ENCODE data around the gene GPC6.
"Not testable (repeated sequence)": the region's sequence is repeated elsewhere in the genome, so short reads cannot be mapped to it uniquely, and the experiment has no call there.

Gene GPC6

GRCh38 chr13:94188201-94188854, 961.7 kb downstream of the GPC6 start:
- no peak for DNase-seq

- no peak for DNase-seq
Measured at GRCh38 chr13:94192431-94192975, 965.9 kb downstream of the GPC6 start.

GRCh38 chr13:94195715-94196114, 969.1 kb downstream of the GPC6 start:
- no peak for DNase-seq

- no peak for DNase-seq
Measured at GRCh38 chr13:94196413-94196812, 969.8 kb downstream of the GPC6 start.

GRCh38 chr13:94198681-94199080, 972.1 kb downstream of the GPC6 start:
- DNase-seq: no peak

DNA sequence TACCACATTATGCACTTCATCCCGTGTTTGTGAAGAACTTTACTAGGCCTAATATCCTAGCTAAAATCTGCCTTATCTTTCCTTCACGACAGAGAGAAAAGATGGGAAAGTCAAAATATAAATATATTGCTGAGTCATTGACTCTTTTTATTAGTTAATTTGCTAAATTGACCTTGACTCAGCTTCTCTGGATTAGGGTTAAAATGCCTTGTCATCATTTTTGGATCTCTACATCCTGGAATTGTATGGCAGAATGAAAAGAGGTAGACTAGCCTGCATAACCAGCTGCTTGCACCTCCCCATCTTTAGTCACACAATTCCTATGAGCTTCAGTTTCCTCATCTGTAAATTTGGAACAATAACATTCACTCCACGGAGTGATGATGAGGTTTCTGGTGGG, 972.5 kb downstream of the GPC6 start:
- no peak for DNase-seq

DNA sequence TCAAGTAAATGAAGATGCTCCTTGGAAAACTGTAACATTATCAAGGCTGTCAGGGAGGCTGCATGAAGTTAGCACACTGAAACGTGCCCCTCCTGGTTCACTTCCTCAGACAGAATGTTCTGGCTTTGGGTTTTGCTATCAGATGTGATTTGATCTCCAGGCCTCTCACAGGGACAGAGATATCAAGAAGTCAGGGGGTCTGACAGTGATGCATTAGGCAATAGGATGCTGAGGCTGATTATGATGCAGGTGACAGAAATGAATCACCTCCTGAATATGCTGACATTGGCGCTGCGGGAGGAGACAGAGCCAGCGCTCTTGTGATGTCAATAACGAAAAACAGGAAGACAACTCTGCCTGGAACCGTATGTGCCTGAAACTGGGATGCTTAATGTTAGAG, 974.4 kb downstream of the GPC6 start:
- no peak for DNase-seq

DNA sequence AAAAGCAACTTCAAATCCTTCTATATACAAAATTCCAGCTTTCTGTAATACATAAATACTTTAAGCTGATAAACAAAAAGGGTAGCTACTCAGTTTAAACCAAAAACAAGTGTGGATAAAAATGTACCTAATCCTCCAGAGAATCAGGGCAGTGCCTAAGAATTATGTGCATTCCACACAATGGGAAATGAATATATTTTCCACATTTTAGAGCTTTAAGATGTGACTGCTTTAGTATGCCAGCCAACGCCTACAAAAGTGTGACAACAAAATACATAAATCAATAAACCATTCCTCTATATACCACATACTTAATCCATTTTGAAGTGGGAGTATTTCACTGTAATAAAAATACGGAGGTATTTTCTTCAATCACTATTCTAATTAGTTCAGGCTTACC, 977.6 kb downstream of the GPC6 start:
- DNase-seq: no peak

- no peak for DNase-seq
Measured at GRCh38 chr13:94204946-94205345, 978.3 kb downstream of the GPC6 start.

GRCh38 chr13:94205896-94206295, 979.3 kb downstream of the GPC6 start:
- DNase-seq: no peak

GRCh38 chr13:94209117-94209516, 982.5 kb downstream of the GPC6 start:
- DNase-seq: no peak

DNA sequence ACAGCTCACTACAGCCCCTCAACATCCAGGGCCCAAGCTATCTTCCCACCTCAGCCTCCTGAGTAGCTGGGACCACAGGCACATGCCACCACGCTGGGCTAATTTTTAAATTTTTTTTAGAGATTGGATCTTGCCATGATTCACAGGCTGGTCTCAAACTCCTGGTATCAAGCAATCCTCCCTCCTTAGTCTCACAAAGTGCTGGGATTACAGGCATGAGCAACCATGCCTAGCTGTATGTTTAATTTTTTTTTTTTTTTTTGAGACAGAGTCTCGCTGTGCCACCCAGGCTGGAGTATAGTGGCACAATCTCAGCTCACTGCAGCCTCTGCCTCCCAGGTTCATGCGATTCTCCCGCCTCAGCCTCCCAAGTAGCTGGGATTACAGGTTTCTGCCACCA, 983.3 kb downstream of the GPC6 start:
- DNase-seq: not testable (repeated sequence)

GRCh38 chr13:94210816-94211215, 984.2 kb downstream of the GPC6 start:
- no peak for DNase-seq

DNA sequence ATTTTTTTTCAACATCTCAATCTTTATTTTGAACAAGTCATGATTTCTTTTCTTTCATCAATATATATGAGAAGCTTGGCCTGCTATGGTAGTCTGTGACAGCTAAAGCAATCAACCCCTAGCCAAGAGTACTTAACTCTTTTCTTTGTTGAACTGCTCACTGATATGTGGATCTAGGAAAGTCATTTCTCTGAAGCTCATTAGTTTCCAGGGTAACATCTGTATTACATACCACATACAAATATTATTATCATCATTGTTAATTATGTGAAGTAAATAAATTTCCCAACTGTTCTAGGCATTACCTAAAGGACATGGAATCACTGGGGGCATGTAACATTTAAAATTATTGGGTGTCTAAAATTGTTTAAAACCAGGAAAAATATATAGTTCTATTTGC, 985.6 kb downstream of the GPC6 start:
- DNase-seq: no peak

- no peak for DNase-seq
Measured at GRCh38 chr13:94214121-94214520, 987.5 kb downstream of the GPC6 start.

DNA sequence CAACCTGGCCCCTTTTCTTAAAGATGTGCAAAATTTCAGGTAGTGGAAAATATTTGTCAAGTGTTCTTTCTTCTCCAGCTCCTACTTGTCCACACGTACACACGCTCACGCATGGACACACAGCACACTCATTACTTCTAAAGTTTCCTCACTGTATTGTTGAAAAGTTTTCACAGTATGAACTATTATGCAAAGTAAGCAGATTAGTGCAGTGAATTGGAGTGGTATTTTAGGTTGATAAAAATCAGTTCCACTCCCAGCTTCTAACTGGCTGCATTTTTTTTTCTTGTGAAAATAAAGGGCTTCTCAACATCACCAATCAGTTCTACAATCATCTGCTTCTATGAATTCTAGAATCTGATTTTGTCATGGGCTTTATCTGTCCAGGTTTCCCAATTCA, 988.4 kb downstream of the GPC6 start:
- DNase-seq: no peak

DNA sequence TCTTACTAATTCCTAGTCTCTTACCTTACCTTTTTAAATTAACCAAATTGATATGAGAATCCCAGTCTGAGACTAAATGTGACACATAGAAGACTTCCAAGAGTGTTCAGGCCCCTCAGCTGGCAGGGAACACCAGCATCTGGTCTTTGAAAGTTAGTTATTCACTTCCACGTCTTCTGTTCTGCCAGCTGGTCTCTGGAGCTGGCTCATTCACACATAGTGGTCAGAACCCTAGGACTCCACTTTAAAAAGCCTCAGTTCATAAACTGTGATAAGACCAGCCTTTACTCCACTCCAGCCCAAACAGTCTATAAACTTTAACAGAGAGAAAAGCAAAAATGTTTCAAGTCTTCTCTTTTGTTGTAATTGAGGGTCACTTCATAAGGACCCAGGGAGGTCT, 989.9 kb downstream of the GPC6 start:
- no peak for DNase-seq

DNA sequence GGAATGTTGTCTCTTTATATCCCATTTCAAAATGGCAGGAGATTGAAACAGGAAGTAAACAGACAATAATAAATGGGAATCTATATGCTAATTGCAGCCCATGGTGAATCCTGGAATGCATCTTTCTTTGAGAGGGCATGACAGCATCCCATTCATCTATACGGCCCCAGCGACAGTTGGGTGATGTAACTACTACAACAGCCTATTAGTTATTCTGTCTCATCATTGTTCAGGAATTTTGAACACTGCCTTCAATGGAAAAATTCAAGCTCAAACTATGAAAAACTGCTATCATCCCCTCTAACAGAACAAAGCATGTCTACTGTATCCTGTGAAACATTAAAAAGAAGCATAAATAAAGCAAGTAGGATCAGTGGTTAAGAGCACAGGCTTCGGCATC, 990.8 kb downstream of the GPC6 start:
- no peak for DNase-seq

GRCh38 chr13:94218537-94218936, 991.9 kb downstream of the GPC6 start:
- no peak for DNase-seq

GRCh38 chr13:94218951-94219350, 992.3 kb downstream of the GPC6 start:
- DNase-seq: no peak

GRCh38 chr13:94224670-94225069, 998.1 kb downstream of the GPC6 start:
- no peak for DNase-seq

DNA sequence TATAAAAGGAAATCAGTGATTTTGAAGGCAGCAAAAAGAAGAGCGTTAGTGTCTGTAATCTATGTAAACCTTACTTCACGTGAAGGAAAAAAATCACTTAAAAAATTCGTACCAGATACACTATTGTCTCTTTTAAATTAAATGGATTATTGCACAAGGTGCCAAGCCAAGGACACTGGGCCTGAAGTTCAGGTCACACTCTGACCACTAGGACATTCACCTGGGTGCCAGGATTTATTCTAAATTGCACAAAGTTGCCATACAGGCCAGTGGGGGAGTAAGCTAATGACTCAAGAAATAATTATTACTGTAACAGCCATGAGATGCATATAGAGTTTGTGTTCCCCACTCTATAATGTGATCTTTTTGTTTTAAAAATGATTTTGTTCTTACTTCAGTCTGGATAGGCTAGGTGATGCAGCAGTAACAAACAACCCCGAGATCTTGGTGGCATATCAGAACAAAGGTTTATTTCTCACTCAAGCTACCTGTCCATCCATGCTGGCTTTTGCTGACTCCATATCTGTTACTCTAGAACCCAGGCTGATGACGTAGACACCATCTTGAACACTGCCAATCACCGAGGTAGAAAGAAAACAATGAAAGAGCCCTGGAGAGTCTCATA, 1000.8 kb downstream of the GPC6 start:
- DNase-seq: no peak

DNA sequence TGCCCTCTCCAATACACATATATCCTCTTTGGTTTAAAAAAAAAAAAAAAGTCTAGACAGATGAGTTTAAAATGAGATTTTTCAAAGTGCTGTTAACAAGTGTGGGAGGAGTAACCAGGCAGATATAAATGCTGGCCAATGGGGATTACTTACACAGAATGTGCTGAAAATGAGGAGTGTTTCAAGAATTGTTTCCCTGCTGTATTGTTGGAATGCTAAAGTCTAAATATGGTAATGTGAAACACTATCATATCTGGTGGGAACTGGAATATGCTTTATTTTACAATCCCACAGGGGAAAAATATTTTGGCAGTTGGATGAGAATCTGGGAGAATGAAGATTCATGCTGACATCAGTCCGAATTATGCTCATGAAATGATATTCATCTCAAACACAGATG, 1002.2 kb downstream of the GPC6 start:
- no peak for DNase-seq

DNA sequence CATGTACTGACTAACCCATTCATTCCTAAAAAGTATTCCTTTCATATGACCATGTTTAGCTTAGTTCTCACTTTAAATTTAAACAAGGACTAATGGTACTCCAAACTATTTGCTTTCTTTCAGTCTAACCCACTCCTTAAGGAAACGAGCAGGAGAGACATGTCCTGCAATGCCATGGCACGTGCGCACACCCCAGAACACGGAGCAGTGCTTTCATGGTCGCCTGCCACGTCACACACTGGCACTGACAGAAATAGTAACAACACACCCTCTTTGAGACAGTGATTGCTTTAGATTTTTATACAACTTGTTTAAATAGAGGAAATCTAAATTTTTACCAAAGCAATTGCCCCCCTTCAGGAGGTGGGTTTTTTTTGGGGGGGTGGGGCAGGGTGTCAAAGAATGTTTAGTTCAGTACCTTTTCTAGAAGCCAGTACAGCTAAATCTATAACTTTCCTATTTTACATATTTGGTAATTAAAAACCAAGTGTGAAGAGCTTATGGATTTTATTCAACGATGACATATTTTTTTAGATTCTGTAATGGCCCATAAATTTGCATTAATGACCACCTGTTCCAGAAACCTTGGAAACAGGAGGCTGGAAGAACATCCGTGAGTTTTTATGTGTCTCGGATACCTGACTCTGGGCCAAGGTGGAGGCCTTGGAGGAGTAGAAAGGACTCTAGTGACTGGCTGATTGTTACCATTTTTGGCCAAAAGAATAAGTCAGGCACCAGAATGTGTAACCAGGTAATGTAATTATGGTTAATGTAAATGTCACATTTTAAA, 1005.7 kb downstream of the GPC6 start:
- DNase-seq: no peak

Data from CD4-positive, alpha-beta T cell treated with Interferon gamma for 1 hour (primary cell).